ENCODE results near the gene GJB2.

DNA sequence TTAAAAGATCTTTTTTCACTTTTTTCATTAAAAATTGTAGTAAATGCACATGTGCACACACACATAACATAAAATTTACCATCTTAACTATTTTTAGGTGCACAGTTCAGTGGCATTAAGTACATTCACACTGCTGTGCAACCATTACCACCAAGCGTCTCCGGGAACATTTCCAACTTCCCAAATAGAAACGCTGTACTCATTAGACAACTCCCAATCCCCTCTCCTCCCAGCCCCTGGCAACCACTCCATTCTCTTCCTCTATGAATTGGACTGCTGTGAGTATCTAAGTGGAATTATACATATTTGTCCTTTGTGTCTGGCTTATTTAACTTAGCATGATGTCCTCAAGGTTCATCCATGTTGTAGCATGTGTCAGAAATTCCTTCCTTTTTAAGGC, 11.6 kb downstream of the GJB2 start:
- TF ChIP-seq, protein P1, sequence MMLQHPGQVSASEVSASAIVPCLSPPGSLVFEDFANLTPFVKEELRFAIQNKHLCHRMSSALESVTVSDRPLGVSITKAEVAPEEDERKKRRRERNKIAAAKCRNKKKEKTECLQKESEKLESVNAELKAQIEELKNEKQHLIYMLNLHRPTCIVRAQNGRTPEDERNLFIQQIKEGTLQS (IDR thresholded peaks at IDR 0.05; ENCODE audit: insufficient read depth, low read depth, low read length) = no peak
- no peak for TF ChIP-seq MAFK (IDR thresholded peaks at IDR 0.05; ENCODE audit: low read depth, low read length)
